GM21529 (cell line): ENCODE measurements around the gene SPO11.

ENCODE experiments used
- ATAC-seq: cut with Tn5 transposase; IDR thresholded peaks from one replicate; pipeline ENCODE4 v1.9.1; 2021; ENCODE audit not compliant: unreplicated experiment

The SPO11 gene

DNA sequence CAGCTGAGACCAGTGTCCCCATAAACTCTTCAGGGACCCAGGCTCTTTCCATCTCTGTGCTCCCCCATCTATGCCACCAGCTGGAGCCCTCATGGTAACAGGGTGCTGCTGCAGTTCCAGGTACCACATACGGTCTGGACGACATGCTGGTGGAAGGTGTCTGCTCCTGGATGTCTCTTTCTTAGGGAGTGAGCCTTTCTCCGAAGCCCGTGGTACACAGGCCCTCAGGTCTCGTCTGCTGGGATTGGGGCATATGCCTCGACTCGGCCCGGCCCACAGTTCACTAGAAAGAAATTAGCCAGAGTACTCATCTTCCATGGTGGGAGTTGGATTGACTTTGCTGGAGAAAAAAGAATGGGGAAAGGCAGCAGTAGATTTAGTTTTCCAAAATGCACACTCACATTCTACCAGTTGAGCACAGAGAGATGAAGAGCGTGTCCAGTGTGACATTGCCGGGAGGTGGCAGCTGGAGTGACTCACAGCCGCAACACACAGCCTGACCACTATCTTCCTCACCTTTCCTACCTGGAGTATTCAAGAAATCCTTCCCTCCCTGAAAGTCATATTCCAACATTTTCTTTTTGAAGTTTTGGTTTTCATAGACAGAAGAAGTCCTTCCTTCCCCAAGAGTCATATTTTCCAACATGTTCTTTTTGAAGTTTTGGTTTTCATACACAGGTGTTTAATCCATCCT lies 18.6 kb upstream of the SPO11 start:
- ATAC-seq, result no peak

DNA sequence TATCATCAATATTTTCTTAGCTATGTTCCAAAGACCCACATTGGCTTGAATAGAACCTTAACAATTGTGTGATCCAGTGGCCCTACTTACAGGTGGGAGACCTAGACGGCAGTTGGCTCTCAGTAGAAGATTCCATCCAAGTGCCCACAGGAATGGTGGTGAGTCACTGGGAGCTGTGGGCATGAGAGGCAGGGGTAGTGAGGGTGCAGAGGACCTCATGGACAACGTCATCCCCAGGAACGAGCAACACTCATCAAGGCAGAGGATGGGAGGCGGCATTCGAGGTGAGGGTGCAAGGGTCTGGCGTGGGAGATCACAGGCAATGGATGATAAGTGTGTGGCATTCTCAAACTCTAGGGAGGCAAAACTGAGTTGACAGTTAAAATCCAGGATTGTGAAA lies 17.5 kb upstream of the SPO11 start:
- no peak for ATAC-seq

- ATAC-seq, result no peak
Measured at GRCh38 chr20:57313230-57313629, 16.4 kb upstream of the SPO11 start.

GRCh38 chr20:57313951-57314350 lies 15.7 kb upstream of the SPO11 start:
- no peak for ATAC-seq

DNA sequence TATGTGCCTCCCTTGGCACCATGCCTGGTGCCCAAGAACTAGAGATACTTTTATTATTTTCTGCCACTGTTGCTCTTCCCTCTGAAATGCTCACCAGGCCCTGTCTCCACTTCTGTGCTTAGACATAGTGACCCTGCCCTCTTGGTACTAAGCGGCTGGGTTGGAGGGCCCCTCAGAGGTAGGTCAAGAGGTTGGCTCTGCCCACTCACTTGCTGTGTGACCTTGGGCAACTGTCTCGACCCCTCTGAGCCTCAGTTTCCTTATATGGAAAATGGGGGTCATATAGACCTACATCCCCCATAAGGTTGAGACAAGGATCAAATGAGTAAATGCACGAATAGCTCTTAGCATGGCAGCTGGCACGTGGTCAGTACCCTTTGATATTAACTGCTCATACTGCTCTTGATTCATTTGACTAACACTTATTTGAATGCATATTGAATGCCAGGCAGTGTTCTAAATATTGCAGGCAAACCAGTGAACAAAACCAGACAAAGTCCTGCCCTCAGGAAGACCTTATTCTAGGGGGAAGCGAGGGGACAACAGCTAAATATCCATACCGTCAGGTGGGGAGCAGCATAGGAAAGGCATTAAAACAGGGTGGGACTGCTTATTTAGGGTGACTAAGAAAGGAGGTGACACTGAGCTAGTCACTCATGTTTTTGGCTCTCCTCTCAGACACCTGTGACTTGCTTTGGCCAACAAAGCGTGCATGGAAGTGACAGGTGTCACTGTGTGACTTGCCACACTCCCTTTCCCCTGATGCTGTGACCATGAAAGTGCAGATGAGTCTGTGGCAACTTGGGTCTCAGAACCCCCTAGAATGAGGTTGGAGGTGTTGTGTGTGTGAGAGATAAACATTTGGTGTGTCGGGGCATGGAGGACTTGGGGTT lies 14.3 kb upstream of the SPO11 start:
- ATAC-seq, result no peak

- no peak for ATAC-seq
Measured at GRCh38 chr20:57315976-57316480, 13.6 kb upstream of the SPO11 start.

- ATAC-seq, result no peak
Measured at GRCh38 chr20:57316795-57317201, 12.8 kb upstream of the SPO11 start.

DNA sequence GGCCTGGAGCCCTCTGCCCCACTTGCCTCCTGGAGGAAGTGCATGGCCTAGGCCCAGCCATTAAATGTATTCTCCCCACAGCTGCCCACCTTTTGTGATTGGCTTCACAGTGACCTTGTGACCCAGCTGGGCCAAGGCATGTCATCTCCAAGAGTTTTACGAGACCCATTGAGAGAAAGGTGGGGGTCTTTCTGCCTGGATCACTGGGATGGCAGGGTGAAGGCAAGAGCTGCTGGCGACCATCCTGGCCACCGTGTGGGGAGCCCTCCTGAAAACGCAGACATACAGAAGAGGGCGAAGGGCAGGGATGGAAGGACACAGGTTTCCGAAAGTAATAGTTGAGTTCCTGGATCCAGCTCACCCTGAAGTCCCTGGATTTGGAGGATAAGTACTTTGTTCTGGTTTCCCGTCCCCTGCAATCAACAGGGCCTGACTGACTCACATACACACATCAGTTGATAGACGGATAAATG lies 12.3 kb upstream of the SPO11 start:
- no peak for ATAC-seq

DNA sequence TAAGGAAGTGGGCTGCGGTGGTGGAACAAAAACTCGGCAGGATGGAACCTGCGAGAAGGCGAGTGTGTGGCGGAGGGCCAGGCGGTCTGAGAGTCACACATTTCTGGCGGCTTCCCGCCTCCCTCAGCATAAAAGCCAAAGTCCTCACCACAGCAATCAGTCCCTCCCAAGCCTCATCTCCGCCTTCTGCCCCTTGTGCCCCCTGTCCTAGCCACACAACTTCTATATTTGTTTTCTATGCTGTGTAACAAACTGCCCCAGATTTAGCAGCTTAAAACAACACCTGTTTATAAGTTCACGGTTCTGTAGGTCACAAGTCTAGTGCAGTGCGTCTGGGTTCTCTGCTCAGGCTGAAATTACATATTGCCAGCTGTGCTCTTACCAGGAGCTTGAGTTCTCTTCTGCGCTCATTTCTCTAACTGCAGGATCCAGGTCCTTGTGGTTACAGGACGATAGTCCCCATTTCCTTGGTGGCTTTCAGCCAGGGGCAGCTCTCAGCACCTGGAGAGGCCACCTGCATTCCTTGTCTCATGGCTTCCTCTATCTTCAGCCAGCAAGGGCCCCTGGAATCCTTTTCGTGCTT lies 11.7 kb upstream of the SPO11 start:
- ATAC-seq, result no peak

DNA sequence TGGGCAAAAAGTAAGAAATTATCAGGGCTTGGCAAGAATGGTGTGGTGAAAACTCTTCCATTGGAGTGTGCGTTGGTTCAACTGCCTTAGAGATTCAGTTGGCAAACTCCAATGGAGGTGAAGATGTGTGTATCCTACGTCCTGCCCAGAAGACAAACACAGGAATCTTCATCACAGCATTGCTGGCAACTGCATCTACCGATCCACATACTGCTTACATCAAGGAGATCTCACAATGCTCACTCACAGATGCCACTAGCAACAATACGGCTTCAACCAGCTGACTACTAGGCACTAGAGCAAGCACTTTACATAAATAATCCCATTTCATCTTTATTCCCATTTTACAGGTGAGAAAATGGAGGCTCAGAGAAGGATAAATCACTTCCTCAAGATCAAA lies 10.0 kb upstream of the SPO11 start:
- ATAC-seq, result no peak

GRCh38 chr20:57320358-57320757 lies 9.2 kb upstream of the SPO11 start:
- ATAC-seq, result no peak

DNA sequence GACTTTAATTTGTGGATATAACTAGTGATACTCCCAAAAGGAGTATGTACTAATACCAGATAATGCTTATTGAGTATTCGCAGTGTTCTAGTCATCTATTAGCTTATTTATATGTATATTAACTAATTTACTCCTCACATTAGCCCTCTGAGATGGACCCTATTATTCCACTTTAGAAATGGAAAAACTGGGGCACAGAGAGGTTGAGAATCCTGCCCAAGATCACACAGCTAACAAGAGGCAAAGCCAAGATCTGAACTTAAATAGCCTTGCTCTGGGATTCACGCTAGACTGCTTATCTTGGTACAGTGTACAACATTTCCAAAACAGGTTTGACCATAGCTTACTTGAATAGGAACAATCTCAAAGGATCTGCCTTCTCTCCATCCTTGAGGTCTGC lies 8.5 kb upstream of the SPO11 start:
- no peak for ATAC-seq

GRCh38 chr20:57322476-57322875 lies 7.1 kb upstream of the SPO11 start:
- ATAC-seq, result no peak

DNA sequence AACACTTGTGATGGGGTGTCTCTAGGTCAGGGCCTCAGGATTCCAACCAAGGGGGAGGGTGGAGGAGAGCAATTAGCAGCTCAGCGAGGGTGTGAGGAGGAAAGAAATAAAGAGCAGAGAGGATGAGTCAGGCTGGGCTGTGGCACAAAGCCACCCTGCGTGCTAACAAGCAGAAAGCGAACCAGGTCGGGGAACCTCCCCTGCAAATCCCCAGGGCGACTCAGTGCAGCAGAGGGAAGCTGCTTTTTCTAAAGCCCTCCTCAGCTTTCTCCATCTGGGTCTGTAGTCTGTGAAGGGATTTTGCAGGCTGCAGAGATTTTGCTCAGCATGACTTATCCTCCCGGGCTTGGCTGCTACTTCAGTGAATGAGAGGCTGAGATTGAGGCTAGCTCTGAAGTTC lies 6.6 kb upstream of the SPO11 start:
- ATAC-seq, result peak; percentile 73

DNA sequence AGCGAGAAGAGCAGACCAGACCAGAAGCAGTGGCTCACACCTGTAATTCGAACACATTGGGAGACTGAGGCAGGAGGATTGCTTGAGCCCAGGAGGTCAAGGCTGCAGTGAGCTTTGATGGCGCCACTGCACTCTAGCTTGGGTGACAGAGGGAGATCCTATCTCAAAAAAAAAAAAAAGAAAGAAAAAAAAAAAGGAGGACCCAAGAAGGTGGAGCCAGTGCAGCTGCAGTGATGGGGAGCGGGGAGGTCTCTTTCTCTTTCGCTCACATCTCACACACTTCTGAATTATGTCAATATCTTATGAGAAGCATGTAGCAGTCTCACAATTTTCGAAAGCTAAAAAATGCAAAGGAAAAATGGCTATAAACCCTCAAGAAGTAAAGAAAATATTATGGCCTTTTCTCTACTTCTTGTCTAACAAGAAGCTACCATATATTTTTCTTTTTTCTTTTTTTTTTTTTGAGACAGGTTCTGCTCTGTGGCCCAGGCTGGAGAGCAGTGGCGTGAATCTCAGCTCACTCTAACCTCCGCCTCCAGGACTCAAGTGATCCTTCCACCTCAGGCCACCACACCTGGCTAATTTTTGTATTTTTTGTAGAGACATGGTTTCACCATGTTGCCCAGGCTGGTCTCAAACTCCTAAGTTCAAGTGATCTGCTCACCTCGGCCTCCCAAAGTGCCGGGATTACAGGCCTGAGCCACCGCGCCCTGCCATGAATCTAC lies 3.8 kb upstream of the SPO11 start:
- no peak for ATAC-seq

DNA sequence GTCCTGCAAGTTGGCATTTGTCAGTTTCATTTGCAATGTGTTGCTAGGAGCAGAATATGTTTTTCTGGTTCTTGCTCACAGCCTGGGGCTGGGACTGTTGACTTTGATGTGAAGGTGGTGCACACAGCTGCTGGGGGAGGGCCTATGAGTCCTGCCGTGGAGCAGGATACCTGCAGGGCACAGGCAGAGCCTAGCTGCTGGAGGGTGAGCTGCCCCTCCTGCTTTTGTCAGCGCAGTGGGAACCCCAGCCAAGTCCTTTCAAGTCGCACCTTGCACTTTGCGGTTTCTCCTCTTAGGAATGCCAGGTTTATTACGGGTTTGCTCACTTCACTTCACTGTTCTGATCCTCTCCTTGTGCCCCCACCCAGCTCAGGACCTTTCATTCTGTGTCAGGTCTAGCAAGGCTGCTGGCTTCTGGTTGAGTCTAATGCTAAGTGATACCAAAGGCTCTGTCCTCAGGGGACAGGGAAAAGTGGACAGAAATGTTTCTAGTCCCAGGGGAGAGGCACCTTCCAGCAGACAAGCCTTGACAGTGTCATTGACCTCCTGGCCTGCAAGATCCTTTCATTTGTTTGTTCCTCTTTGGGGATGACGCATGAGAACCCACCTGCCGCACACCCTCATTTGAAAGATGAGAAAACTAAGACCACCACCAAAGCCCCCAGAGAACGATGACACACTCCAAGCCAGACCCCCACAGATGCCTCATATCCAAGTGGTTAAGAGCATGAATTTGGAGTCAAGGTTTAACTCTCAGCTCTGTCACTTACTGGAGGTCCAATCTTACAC lies 2.7 kb upstream of the SPO11 start:
- no peak for ATAC-seq

DNA sequence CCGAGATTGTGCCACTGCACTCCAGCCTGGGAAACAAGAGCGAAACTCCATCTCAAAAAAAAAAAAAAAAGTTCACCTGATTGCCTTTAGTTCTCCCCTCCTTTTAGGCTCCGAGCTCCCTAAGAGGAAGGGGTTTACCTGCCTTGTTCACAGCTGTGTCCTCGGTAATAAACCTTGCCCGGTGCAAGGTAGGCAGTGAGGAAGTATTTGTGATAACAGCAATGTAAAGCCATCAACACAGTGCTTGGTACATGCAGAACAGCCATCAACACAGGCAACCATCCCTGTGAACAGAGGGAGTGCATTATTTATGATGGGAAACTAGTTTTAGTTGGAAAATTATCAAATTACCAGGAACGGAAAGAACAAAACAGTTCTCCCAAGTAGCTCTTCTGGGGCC lies 1.8 kb upstream of the SPO11 start:
- ATAC-seq, result no peak

GRCh38 chr20:57330998-57331397 lies 1.4 kb downstream of the SPO11 start:
- ATAC-seq, result no peak

GRCh38 chr20:57332105-57333089 lies 2.8 kb downstream of the SPO11 start:
- ATAC-seq, result no peak
